ENCODE measurements around the gene TMEM59.
"Not testable (repeated sequence)": the region's sequence is repeated elsewhere in the genome, so short reads cannot be mapped to it uniquely, and the experiment has no call there.

TMEM59 gene

GRCh38 chr1:54011316-54012007, 41.5 kb downstream of the TMEM59 start:
- no peak for DNase-seq

DNA sequence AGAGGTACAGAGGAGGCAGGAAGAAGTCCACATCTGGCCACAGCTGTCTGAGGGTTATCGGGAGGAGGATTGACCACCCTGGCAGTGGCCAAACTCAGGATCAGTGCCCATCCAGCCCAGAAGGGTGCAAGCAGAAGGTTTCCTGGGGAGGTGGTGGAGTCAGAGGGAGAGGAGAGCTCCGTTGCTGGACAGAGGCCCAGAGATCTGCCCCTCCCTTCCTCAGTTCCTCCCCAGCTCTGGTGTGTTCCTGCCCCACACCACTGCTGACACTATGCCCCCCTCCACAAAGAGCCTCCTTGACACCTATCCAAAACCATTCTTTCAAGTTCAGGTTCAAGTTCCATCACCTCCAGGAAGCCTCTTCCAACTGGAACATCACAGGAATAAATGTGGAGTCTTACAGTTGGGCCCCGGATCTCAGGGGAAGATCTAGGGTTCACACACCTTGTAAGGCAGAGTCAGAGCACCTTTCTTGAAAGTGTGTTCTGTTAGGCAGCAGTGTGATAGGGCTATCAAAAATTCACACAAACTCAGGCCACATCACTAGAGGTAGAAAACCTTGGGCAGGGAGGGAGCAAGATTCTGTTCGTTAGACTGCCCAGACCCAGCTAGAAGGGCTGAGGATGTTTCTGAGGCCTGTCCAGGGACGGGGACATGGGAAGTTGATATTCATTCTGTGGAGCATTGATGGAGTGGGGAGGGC, 42.4 kb downstream of the TMEM59 start:
- DNase-seq, result no peak

DNA sequence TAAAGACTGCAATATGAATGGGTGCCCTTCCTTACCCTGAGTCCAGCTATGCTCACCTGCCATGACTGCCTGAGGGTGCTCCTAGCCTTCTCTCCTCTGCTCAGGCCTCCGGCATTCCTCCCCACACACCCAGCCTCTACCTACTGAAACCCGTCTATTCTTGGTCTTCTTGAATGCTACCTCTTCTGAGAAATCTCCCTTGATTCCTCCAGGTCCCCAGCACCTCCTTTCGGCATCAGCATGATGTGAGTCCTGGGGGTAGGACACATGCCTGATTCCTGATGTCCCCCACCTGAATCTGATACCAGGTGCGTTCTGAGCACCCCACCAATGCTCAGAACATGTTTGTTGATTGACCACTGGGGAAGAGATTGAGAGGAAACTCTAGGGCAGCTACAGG, 43.6 kb downstream of the TMEM59 start:
- DNase-seq, result no peak

DNA sequence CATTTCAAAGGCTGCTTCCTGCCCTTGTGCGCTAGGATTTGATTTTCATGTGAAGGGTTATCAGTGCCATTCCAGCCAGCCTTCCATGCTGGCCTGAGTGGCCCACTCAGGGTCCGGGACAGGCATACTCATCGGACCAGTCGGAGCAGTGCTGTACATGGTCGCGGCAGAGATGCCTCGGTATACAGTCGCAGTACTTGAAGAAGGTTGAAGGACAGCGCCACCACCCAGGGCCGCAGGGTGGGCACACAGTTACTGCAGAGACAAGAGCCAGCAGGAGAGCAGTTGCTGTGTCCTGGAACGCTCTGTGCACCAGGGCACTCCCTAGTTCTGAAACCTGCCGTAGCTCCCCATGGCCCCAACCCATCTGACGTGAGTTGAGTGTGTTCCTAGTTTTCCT, 44.1 kb downstream of the TMEM59 start:
- no peak for DNase-seq

- DNase-seq, result no peak
Measured at GRCh38 chr1:54007613-54008012, 45.4 kb downstream of the TMEM59 start.

DNA sequence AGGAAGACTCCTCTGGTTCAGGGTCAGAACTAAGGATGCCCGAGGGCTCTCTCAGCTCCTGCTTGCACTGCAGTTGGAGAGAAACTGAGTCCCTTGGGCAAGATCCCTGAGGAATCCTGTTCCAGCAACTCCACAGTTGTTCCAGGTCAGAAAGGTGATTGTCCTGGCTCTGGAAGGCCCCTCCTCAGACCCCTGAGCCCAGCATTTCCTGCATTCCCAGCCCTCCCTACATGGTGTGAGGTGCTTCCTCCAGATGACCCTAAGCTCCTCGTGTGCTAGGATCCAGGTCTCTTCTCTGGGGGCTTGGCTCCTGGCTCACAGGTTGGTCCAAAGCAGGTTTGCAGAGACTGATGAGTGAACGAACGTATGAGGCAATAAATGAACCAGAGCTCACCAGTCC, 46.5 kb downstream of the TMEM59 start:
- DNase-seq, result no peak

GRCh38 chr1:54004481-54005049, 48.4 kb downstream of the TMEM59 start:
- DNase-seq, result no peak

GRCh38 chr1:54003750-54004480, 49.1 kb downstream of the TMEM59 start:
- DNase-seq, result not testable (repeated sequence)

DNA sequence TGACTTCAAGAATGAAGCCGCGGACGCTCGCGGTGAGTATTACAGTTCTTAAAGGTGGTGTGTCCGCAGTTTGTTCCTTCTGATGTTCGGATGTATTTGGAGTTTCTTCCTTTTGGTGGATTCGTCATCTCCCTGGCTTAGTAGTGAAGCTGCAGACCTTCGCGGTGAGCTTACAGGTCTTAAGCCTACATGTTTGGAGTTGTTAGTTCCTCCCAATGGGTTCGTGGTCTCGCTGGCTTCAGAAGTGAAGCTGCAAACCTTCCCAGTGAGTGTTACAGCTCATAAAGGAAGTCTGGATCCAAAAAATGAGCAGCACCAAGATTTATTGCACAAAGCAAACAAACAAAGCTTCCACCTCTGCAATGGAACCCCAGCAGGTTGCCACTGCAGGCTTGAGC, 49.8 kb downstream of the TMEM59 start:
- no peak for DNase-seq

- DNase-seq, result no peak
Measured at GRCh38 chr1:54002544-54003248, 50.3 kb downstream of the TMEM59 start.

DNA sequence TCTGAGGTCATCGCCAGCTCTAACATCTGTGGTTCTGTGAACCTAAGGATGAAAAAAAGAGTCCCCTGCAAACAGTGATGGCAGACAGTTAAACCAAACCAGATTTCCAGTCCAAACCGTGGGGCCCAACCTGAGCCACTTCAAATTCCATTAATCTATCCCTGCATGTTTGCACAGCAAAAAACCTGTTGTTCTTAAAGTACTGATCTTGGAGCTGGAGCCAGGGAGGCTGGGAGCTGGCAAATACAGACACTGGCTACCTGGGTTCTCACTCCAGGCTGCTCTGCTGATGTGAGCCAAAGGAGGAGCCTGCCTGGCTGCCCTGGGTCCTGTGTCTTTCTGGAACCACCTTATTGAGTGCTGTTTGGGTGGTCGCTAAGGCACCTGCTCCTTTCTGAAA, 51.4 kb downstream of the TMEM59 start:
- no peak for DNase-seq

DNA sequence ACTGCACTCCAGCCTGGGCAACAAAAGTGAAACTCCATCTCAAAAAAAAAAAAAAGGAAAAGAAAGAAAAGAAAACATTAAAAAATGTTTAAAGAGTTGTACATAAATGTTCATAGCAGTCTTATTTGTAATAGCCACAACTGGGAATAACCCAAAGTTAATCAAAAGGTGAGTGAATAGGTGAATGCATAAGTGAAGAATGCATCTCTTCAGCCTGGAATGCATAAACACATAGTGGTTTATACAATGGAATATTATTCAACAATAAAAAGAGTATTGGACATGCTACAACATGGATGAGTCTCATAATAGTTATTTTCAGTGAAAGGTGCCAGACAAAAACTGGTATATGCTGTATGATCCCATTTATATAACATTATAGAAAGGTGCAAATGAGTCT, 53.1 kb downstream of the TMEM59 start:
- DNase-seq, result no peak

GRCh38 chr1:53998223-53998622, 54.8 kb downstream of the TMEM59 start:
- DNase-seq, result no peak

- no peak for DNase-seq
Measured at GRCh38 chr1:53995683-53996082, 57.3 kb downstream of the TMEM59 start.

DNA sequence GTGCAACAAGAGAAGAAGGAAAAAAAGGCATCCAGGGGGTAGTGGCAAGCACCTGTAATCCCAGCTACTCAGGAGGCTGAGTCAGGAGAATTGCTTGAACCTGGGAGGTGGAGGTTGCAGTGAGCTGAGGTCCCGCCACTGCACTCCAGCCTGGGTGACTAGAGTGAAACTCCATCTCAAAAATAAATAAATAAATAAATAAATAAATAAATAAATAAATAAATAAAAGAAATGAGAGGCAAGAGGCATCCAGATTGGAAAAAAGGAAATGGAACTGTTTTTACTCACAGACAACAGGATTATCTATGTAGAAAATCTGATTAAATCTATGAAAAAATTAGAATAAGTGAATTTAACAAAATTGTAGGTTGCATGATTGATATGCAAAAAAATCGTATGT, 58.5 kb downstream of the TMEM59 start:
- DNase-seq, result not testable (repeated sequence)

DNA sequence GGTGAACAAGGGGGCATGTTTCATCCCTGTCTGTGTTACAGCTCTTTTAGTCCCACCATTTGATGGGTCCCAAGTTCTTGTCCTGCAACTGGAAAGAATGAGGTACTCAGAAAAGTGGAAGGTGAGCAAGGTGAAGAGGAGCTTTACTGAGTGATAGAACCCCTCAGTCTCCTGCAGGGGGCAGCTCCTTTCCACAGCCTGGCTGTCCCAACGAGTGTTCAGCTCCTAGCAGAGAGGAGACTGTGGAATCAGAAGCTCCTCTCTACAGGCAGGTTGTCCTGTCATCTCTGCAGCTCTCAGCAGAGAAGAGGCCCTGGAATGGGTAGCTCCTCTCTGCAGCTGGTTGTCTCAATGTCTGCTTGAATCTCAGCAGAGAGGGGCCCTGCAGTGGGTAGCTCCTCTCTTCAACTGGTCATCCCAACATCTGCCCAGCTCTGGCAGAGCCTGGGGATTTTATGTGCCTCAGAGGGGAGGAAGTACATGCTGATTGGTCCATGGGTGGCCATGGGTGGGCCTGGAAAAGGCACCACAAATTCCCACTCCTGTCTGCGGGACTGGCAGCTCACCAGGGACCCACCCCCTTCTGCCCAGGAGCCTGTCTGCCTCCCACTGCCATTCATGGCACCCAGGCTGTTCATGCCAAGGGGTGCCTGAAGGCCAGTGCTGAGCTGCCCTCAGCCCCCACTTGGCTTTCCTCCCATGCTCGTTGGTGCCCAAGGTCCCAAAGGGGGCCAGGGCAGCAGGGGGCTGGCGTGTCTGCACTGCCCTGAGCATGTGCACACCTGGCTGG, 60.7 kb downstream of the TMEM59 start:
- DNase-seq, result no peak

DNA sequence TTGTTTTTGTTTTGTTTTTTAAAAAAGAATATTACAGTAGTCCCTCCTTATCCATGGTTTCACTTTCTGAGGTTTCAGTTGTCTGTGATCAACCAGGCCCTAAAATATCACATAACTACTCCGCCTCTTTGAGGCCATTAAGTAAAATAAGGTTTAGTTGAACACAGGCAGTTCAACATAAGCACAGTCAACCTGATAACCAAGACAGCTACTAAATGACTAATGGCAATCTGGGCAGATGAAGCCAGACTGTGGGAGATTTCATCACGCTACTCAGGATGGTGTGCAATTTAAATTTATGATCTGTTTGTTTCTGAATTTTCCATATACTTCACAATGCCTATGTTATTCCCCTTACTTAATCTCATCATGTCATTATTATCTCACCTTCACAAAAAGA, 65.1 kb downstream of the TMEM59 start:
- DNase-seq, result no peak

- DNase-seq, result no peak
Measured at GRCh38 chr1:53986458-53986857, 66.5 kb downstream of the TMEM59 start.

GRCh38 chr1:53984726-53985125, 68.3 kb downstream of the TMEM59 start:
- DNase-seq, result no peak

DNA sequence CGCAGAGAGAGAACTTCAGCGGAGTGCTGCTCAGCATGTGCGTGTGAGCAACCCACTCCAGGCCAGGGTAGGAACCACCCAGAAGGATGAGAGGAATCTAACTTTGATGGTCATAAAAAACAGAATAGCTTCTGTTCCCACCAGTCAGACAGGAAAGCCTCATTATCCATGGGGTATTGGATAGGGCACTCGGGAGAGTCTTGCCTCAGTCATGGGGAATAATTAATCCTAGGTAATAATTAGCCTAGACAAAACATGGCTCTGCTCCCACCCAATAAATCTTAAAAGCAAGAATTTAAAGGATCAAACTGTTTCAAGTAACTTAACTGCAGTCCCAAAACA, 70.3 kb downstream of the TMEM59 start:
- no peak for DNase-seq

GRCh38 chr1:53982034-53982762, 70.8 kb downstream of the TMEM59 start:
- DNase-seq, result peak; percentile 27 to 37

DNA sequence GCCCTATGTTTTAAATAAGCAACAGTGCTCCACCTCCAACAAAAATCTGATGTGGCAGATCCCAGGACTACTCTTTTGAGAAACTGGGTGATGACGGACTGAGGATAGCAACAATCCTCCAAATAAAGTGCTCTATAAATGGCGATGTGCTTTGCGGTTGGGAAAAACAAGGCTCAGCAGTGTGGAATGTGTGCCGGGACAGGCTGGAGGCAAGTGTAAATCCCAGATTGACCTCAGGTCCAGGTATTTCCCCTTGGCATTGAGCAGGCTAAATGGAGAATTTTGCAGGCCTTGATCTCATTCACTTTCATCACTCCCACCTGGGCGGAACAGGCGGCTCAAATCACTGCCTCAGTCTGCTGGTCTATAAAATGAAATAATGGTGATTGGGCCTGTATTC, 71.8 kb downstream of the TMEM59 start:
- no peak for DNase-seq

Measured in inflammatory macrophage treated with lipopolysaccharide for 1 hour (primary cell).